Bronchial epithelial cell (primary cell): ENCODE results near the gene KCNK13. TPM values are rescaled to one million over a fixed set of nuclear protein-coding genes. Genes with fewer than 3 reads are reported as not detected.

Source experiments
- DNase-seq: peaks from one replicate; pipeline ENCODE4 v3.0.0-alpha.2; 2010; ENCODE audit warnings: low read depth
- FAIRE-seq: peaks from 2 replicates; lab custom pipeline; 2011; peaks lifted over from hg19 to GRCh38; lab: Jason Lieb, UNC
- H3K27me3 ChIP-seq: 2 replicates; pipeline ENCODE4 v1.5.1; 2011; ENCODE audit warnings: low read length; ENCODE audit not compliant: control insufficient read depth, insufficient read depth
- H3K36me3 ChIP-seq: 2 replicates; pipeline ENCODE4 v1.5.1; 2011; ENCODE audit warnings: low read length; ENCODE audit not compliant: control insufficient read depth, insufficient read depth
- H3K4me3 ChIP-seq: 2 replicates; pipeline ENCODE4 v1.5.1; 2011; ENCODE audit warnings: mild to moderate bottlenecking, low read depth, low read length, control low read depth
- total RNA-seq: library from RNA; depleted of rRNA; stranded (reverse); fragments of >200 nt; gene quantifications from 2 replicates; pipeline ENCODE4 v1.2.1, GENCODE V29; 2014
- TF ChIP-seq, protein P1 (sequence below): IDR thresholded peaks from 2 replicates; pipeline ENCODE4 v1.5.1; 2011; ENCODE audit warnings: mild to moderate bottlenecking, moderate library complexity, low read length, control low read depth, inconsistent platforms; ENCODE audit not compliant: insufficient read depth, severe bottlenecking

Gene KCNK13
- total RNA-seq, 1 donor from 2014 or later: not detected

DNA sequence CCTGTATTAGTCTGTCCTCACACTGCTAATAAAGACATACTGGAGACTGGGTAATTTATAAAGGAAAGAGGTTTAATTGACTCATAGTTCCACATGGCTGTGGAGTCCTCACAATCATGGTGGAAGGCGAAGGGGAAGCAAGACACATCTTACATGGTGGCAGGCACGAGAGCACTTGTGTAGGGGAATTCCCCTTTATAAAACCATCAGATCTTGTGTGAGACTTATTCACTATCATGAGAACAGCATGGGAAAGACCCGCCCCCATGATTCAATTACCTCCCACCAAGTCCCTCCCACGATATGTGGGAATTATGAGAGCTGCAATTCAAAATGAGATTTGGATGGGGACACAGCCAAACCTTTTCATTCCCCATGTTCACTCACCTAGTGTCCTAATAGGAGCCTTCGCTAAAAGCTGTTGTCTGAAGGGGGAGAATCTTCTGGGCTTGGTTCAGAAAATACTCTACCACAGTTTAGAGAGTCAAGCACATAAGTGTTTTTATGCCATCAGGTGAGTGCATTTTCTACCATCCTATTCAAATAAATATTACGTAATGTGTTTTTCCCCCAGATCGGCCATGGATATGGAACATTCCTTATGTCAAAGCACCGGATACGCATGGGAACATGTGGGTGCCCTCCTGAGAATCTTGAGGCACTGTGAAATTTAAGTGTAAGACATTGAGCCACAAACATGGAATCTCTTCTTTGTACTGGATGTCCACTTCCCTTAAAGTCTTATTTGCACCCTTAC lies 19.1 kb upstream of the KCNK13 start:
- Histone ChIP-seq H3K36me3 (peaks cover 4% of the 10 kb centered on the region), H3K4me3 (no peak overlapping the region), H3K27me3 (no peaks in the 10 kb centered on the region)
- TF ChIP-seq, protein P1, sequence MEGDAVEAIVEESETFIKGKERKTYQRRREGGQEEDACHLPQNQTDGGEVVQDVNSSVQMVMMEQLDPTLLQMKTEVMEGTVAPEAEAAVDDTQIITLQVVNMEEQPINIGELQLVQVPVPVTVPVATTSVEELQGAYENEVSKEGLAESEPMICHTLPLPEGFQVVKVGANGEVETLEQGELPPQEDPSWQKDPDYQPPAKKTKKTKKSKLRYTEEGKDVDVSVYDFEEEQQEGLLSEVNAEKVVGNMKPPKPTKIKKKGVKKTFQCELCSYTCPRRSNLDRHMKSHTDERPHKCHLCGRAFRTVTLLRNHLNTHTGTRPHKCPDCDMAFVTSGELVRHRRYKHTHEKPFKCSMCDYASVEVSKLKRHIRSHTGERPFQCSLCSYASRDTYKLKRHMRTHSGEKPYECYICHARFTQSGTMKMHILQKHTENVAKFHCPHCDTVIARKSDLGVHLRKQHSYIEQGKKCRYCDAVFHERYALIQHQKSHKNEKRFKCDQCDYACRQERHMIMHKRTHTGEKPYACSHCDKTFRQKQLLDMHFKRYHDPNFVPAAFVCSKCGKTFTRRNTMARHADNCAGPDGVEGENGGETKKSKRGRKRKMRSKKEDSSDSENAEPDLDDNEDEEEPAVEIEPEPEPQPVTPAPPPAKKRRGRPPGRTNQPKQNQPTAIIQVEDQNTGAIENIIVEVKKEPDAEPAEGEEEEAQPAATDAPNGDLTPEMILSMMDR: no peak
- DNase-seq (no peak), FAIRE-seq (no peak)

GRCh38 chr14:90045616-90046015 lies 16.2 kb upstream of the KCNK13 start:
- no peak for FAIRE-seq
- no peak for DNase-seq
- Histone ChIP-seq H3K4me3 (no peak overlapping the region), H3K27me3 (no peaks in the 10 kb centered on the region), H3K36me3 (peaks cover 4% of the 10 kb centered on the region)
- TF ChIP-seq, protein P1: no peak

DNA sequence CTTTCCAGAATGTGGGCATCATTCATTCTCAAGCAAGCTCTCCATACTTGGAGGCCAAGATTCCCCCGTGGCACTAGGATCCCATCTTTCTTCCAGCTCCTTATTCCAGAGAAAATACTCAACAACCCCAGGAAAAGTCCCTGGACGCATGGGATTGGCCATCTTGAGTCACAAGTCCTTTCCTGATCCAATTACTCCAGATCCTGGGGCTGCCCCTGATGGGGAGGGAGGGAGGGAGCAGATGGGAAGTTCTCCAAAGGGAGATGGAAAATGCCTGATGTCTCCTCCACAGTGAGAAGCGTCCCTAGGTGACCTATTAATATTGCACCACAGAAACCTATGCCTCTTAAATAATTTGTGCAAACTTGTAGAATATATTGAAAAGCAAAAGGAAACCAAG lies 12.4 kb upstream of the KCNK13 start:
- DNase-seq (no peak), FAIRE-seq (no peak)
- H3K27me3 ChIP-seq: no peaks in the 10 kb centered on the region
- TF ChIP-seq, protein P1: no peak
- peaks cover 1% of the 10 kb centered on the region for H3K36me3 ChIP-seq
- H3K4me3 ChIP-seq: no peak overlapping the region

GRCh38 chr14:90050271-90050670 lies 11.5 kb upstream of the KCNK13 start:
- Histone ChIP-seq H3K36me3 (no peaks in the 10 kb centered on the region), H3K4me3 (no peak overlapping the region), H3K27me3 (no peaks in the 10 kb centered on the region)
- peak; percentile 79 for FAIRE-seq
- DNase-seq: no peak
- TF ChIP-seq, protein P1: no peak

DNA sequence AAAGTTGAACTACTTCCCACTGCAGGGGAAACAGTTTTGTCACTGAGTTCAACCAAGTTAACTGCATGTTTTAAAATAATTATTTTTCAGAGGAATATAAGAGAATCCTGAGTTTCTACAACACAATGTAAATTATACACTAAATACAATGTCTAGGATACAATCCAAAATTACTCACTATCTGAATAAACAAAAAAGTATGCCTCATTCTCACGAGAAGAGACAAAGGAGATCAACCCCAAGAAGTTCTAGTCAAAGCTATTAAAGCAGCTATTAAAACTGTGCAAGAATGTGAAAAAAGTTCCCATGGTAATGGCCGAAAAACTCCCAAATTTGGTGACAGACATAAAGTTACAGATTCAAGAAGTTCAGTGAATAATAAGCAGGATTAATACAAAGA lies 8.8 kb upstream of the KCNK13 start:
- Histone ChIP-seq H3K36me3 (no peaks in the 10 kb centered on the region), H3K4me3 (no peak overlapping the region), H3K27me3 (no peaks in the 10 kb centered on the region)
- no peak for FAIRE-seq
- peak; percentile 31 for DNase-seq
- TF ChIP-seq, protein P1: no peak

DNA sequence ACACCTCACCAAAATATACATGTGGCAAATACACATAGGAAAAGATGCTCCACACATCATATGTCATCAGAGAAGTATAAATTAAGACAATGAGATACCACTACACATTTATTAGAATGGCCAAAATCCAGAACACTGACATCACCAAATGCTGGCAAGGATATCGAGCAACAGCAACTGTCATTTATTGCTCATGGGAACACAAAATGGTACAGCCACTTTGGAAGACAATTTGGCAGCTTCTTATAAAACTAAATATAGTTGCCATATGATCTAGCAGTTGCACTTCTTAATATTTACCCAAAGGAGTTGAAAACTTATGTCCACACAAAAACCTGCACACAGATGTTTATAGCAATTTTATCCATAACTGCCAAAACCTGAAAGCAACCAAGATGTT lies 7.0 kb upstream of the KCNK13 start:
- Histone ChIP-seq H3K36me3 (no peaks in the 10 kb centered on the region), H3K27me3 (peaks cover 6% of the 10 kb centered on the region), H3K4me3 (no peak overlapping the region)
- TF ChIP-seq, protein P1: no peak
- DNase-seq (no peak), FAIRE-seq (no peak)
